GM18511 (cell line): ENCODE results near the gene RNF141.

ENCODE experiments used
- ATAC-seq: cut with Tn5 transposase; IDR thresholded peaks from one replicate; pipeline ENCODE4 v1.9.1; 2021; ENCODE audit warnings: mild to moderate bottlenecking, moderate library complexity; ENCODE audit not compliant: unreplicated experiment

Gene RNF141

GRCh38 chr11:10484461-10485180 lies 56.4 kb downstream of the RNF141 start:
- ATAC-seq, result no peak

GRCh38 chr11:10483584-10483983 lies 57.4 kb downstream of the RNF141 start:
- no peak for ATAC-seq

- ATAC-seq, result no peak
Observed at GRCh38 chr11:10483174-10483573, 57.8 kb downstream of the RNF141 start.

GRCh38 chr11:10481560-10482349 lies 59.2 kb downstream of the RNF141 start:
- no peak for ATAC-seq

- ATAC-seq, result no peak
Observed at GRCh38 chr11:10480760-10481159, 60.2 kb downstream of the RNF141 start.

GRCh38 chr11:10480026-10480425 lies 61.0 kb downstream of the RNF141 start:
- no peak for ATAC-seq

- ATAC-seq, result no peak
Observed at GRCh38 chr11:10478574-10479550, 62.1 kb downstream of the RNF141 start.

- no peak for ATAC-seq
Observed at GRCh38 chr11:10478066-10478465, 62.9 kb downstream of the RNF141 start.

- no peak for ATAC-seq
Observed at GRCh38 chr11:10477690-10478046, 63.3 kb downstream of the RNF141 start.

GRCh38 chr11:10476927-10477689 lies 63.9 kb downstream of the RNF141 start:
- ATAC-seq, result no peak

GRCh38 chr11:10476342-10476741 lies 64.6 kb downstream of the RNF141 start:
- ATAC-seq, result no peak

- no peak for ATAC-seq
Observed at GRCh38 chr11:10474551-10474950, 66.4 kb downstream of the RNF141 start.

- ATAC-seq, result no peak
Observed at GRCh38 chr11:10473371-10473770, 67.6 kb downstream of the RNF141 start.

GRCh38 chr11:10462746-10463300 lies 78.2 kb downstream of the RNF141 start:
- no peak for ATAC-seq
